Fibroblast of skin of right quadriceps (primary cell): ENCODE results near the gene RAD51B.

Source experiments
- DNase-seq: peaks from one replicate; pipeline ENCODE4 v3.0.0-alpha.2; 2013

Gene RAD51B

DNA sequence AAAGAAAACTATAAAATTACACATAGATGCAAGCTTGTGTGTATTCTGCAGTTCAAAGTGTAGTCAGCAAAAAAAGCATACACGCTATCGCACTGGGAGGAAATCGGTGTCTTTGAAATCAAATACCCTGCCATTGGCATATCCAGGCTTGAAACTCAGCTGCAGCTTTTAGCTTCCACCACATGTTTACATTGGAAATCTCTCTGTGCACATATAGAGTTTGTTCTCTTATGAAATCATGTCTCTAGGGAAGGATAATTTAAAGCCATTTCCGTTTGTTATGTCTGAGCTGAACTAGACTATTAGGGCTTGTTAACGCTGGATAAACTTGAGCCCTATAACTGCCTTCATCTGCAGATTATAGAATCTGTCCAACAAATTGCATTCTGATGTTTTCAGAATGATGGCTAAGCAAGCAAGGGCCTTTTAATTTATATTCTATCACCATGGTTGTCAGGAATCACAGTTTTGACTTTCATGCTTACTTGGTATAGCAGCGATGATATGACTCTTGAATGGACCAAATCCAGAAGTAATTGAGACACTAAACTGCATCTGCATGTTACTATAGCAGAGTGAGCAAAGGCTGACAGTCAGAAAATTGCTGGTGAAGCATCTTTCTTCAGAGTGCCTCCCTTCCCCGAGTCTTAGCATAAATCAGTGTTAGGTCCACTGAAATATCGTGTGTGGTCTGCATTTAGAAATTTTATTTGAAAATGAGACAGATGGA is 530.5 kb downstream of the RAD51B start:
- DNase-seq: peak; percentile 94

DNA sequence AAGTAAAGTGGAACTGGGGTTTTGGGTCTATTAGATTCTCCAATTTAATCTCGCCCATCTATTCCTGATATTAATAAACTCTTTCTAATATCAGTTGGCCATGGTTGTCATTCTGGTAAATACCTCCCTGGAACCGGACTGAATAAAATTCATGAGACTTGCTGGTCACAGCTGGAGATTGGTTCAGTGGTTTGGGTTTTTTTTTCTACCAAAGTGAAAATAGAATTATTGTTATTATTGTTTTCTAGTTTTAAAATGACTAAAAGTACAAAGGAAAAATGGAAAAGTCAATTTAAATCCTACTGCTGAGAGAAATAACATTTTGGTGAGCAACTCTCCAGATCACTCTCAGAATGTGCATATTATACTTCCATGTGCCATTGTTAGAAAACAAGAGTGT is 535.8 kb downstream of the RAD51B start:
- DNase-seq: no peak

DNA sequence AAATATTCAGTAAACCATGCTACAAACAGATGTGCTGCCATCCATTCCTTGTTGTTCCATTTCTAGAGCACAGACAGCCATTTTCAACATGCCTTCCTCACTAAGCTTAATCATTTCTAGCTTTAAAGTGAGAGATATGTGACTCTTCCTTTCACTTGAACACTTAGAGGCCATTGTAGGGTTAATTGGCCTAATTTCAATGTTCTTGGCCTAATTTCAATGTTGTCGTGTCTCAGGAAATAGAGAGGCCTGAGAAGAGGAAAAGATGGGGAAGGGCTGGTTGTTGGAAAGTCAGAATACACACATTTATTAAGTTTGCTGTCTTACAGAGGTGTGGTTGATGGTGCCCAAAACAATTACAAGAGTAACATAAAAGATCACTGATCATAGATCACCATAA is 538.2 kb downstream of the RAD51B start:
- no peak for DNase-seq

DNA sequence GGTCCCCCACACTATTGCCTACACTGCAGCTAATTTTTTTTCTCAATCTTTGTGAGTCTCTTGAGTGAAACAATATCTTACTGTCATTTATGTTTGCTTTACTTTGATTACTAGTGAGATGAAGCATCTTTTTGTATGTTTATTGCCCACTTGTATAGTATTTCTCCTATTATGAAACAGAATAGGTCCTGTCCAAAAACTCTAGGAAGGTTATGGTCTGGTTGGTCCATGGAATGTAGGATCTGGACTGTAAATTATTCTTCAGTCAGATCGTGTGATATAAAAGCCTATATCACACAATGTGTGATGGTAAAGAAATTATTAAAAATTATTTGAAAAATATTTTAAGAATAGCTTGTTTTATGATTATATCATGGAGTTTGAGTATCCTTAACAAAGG is 538.9 kb downstream of the RAD51B start:
- no peak for DNase-seq

DNA sequence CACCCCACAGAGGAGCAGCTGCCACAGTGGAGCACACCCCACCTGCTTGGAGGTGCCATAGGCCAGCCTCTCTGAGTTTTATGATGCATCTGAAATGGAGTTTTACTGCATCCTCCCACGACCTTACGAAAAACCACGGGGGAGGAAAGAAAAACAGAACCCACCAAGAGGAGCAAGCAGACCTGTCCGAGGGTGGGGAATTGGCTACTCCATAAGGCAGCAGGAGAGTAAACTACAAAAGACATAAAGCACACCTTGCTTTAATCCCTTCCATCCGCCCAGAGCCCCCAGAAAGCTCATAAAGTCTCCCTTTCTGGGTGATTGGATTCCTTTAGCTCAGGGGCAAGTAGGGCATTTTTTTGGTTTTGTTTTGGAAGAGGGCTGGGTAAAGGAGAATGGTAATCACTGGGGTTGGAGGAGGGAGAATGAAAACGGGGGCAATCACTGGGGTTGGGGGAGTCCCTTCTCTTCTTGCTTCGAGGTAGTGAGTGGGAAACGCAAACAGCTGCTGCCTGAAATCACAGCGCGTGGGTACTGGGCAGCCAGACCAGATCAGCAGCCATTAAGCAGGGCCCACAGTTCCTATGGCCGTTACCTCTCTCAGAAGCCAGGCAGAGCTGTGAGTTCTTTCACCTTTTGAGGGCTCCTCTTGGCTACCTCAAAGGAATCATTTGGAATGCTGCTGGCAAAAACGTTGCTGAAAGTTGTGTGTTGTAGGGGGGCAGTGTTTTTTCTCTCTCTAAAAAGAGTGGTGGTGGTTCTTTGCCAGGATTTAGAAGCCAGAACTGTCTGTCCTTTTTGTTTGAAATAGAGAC is 539.6 kb downstream of the RAD51B start:
- no peak for DNase-seq

GRCh38 chr14:68359837-68360552 is 540.4 kb downstream of the RAD51B start:
- DNase-seq: peak; percentile 51

GRCh38 chr14:68361231-68361630 is 541.7 kb downstream of the RAD51B start:
- DNase-seq: peak; percentile 83

DNA sequence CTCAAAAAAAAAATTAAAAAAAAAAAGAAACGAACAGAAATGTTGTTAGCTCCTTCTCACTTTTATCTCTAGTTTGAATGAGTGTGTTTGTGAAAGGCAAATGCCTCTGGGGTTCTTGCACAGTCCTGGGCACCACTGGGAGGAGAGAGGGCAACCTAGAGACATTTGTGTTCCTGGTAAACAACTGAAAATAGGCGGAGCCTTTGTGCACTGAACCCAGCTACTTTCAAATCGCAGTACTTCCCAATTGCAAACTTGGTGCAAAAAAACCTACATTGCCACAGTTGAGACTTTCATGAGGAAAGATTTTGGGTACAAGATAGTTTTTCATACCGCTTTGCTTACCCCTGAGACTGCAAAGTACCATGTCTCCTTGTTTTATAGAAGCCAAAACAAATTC is 543.3 kb downstream of the RAD51B start:
- no peak for DNase-seq

GRCh38 chr14:68363466-68363842 is 543.9 kb downstream of the RAD51B start:
- no peak for DNase-seq

- peak; percentile 69 for DNase-seq
These were observed 544.5 kb downstream of the RAD51B start for GRCh38 chr14:68363843-68364767.

- no peak for DNase-seq
These were observed 545.2 kb downstream of the RAD51B start for GRCh38 chr14:68364792-68365192.

GRCh38 chr14:68365228-68365627 is 545.6 kb downstream of the RAD51B start:
- peak; percentile 78 for DNase-seq

DNA sequence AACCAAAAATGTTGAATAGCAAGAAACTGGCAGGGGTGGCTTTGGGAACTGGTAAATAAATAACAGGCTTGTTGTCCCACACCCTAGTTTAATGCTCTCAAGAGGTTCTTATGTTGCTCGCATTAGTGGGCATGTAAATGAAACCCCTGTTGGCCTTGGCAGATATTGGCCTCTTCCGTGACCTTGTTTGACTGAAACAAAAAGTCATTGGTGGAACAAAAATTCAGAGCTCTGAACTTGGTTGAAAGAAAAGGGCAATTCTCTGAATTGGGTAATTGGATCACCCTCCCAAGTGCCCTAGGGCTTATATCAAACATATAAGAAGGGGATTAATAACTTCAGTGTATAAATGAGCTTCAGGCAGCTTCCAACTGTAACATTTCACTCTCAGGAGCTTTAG is 547.1 kb downstream of the RAD51B start:
- no peak for DNase-seq

GRCh38 chr14:68367536-68367935 is 548.0 kb downstream of the RAD51B start:
- no peak for DNase-seq

DNA sequence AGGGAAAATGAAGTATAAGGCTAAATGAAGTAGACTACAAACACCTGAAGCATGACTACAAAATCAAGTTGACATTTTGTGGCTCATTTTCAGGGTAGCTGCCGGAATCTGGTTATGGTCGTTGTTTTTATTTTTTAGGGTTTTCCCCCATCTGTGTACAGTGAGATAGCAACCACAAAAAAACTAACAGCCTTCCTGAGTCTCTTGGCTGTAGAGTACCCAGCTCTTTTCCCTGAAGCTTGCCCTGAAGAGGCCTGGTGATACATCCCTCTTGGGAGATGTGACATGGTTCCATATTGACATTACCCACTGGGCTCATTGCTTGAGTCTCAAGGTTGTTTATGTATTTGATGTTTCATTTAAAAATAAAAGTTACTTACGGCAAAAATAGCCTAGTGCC is 549.3 kb downstream of the RAD51B start:
- no peak for DNase-seq

DNA sequence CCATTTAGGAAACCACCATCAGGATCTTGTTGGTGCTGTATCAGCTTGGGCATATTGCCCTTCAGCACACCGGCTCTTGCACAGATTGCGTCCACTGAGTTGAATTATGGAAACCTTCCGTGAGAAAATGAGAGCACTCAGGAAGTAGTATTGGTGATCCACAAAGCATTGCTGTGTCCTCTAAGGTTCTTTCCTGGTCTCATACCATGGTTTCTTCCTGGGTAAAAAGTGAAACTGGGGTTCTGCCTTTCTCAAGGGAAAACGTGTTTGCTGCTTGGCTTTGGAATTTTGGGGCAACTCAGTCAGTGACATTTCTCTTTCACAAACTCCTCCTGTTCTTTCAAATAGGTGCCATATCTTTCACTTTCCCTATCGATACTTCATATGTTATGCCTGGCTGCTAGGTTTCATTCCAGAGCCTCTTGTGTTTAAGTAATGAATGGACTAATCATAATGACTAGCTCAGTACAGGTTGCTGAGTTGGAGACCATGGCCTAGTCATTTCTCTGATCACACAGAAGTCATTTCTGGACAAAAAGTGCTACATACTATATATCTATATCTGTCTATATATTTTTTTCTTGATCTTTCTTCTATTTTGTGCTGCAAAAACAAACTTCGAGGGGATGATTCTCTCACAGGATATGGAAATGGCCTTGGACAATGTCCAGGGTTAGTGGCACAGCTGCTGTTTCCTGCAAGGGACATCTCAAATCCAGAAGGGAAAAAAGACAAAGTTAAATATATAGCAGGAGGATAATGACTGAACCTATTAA is 549.9 kb downstream of the RAD51B start:
- DNase-seq: no peak

GRCh38 chr14:68370057-68370360 is 550.4 kb downstream of the RAD51B start:
- DNase-seq: no peak

GRCh38 chr14:68372368-68372767 is 552.8 kb downstream of the RAD51B start:
- no peak for DNase-seq

- DNase-seq: no peak
These were observed 553.6 kb downstream of the RAD51B start for GRCh38 chr14:68373124-68373646.

- DNase-seq: no peak
These were observed 554.4 kb downstream of the RAD51B start for GRCh38 chr14:68373847-68374444.

DNA sequence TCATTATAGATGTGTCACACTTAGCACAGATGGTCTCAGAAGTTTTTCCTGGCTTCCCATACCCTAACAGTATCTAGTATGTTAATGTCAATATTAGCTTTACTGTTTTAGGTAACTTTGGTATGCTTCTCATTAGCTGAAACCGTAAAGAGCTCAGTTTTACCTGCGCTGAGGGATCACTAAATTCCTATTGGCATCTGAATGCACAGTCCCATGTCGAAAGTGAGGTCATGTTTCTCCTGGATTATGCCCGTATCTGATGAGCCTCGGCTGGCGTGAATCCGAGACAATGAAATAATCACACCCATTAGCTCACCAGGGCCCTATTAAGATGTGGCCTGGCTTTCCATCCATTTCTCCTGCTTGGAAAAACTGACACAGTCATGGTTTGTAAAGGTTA is 555.1 kb downstream of the RAD51B start:
- no peak for DNase-seq
